T-helper 2 cell treated with Interferon-gamma antibody and Interleukin-4, amounts not matched to agents 5 μg/mL and 100 μg/mL, for 36 hours (primary cell): ENCODE results near the gene HEG1.

Experiments used
- DNase-seq: peaks from one replicate; pipeline ENCODE4 v3.0.0; 2021; ENCODE audit warnings: low spot score
- H3K27ac Mint-ChIP-seq: one replicate; pipeline ENCODE4 v1.8.0; 2021; ENCODE audit warnings: mild to moderate bottlenecking, mixed read lengths
- H3K27me3 Mint-ChIP-seq: one replicate; pipeline ENCODE4 v1.8.0; 2021; ENCODE audit warnings: low read depth, mixed read lengths
- H3K36me3 Mint-ChIP-seq: one replicate; pipeline ENCODE4 v1.8.0; 2021; ENCODE audit warnings: low read depth, mixed read lengths
- H3K4me1 Mint-ChIP-seq: one replicate; pipeline ENCODE4 v1.8.0; 2021; ENCODE audit warnings: low read depth, mixed read lengths
- H3K4me3 Mint-ChIP-seq: one replicate; pipeline ENCODE4 v1.8.0; 2022; ENCODE audit warnings: mild to moderate bottlenecking, moderate library complexity, mixed read lengths
- H3K9me3 Mint-ChIP-seq: one replicate; pipeline ENCODE4 v1.8.0; 2021; ENCODE audit warnings: mixed read lengths

Gene HEG1

GRCh38 chr3:125005222-125005621, 50.6 kb downstream of the HEG1 start:
- Mint-ChIP-seq H3K27ac (no peak overlapping the region), H3K4me1 (peaks cover 7% of the 10 kb centered on the region), H3K4me3 (no peak overlapping the region), H3K9me3 (no peaks in the 10 kb centered on the region), H3K27me3 (no peaks in the 10 kb centered on the region), H3K36me3 (peaks cover 88% of the 10 kb centered on the region)
- DNase-seq = no peak

- no peaks in the 10 kb centered on the region for H3K27me3 Mint-ChIP-seq
- H3K27ac Mint-ChIP-seq = no peak overlapping the region
- no peak overlapping the region for H3K4me3 Mint-ChIP-seq
- H3K36me3 Mint-ChIP-seq = peaks cover 88% of the 10 kb centered on the region
- peaks cover 2% of the 10 kb centered on the region for H3K4me1 Mint-ChIP-seq
- DNase-seq = no peak
- no peaks in the 10 kb centered on the region for H3K9me3 Mint-ChIP-seq
Measured at GRCh38 chr3:125003859-125004595, 51.8 kb downstream of the HEG1 start.

- Mint-ChIP-seq H3K27me3 (no peaks in the 10 kb centered on the region), H3K9me3 (no peaks in the 10 kb centered on the region), H3K4me1 (peaks cover 5% of the 10 kb centered on the region), H3K27ac (no peak overlapping the region), H3K4me3 (no peak overlapping the region), H3K36me3 (peaks cover 89% of the 10 kb centered on the region)
- no peak for DNase-seq
Measured at GRCh38 chr3:125003369-125003853, 52.4 kb downstream of the HEG1 start.

DNA sequence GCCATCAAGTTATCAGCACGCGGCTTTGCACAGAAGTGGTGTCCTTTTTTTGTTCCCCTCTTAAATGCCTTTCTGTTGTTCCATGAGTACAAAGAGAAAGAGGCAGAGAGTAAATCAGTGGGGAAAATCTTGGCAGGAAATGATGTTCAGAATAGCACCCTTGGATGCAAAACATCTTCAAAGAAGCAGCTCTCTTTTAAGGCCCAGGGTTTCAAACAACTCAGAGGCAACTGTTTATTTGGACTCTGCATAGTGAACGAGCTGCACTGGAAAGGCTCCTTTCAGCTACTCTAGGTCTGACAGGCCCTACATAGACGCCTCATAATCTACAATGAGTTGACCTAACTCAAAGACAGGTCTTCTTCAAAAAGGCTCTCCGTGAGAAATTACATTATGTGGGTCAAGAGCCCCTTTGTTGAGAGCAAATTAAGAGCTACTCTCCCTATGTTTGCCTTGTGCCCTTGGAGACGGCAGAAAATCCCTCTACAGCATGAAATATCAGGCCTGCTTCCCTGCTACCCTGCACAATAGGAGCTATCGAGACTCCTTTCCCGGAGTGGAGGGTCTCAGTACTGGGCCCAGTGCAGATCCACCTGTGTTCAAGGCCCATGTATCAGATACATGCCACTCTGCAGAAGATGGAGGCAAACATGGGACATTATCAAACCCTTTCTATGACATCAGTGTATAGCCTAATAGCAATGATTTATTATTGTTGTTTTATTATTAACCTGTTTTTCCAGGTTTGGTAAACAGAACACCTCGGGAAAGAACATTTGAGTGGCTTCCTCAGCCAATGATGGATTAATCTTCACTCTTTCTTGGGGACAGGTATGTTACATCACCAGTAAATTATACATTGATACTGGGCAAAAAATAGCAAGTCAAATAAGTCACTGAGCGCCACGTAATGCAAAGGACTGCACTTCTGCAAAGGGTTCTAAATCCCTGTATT, 53.1 kb downstream of the HEG1 start:
- Mint-ChIP-seq H3K27me3 (no peaks in the 10 kb centered on the region), H3K4me1 (peaks cover 5% of the 10 kb centered on the region), H3K27ac (no peak overlapping the region), H3K9me3 (no peaks in the 10 kb centered on the region), H3K36me3 (peaks cover 91% of the 10 kb centered on the region), H3K4me3 (no peak overlapping the region)
- no peak for DNase-seq

- H3K4me1 Mint-ChIP-seq = peaks cover 5% of the 10 kb centered on the region
- H3K27me3 Mint-ChIP-seq = no peaks in the 10 kb centered on the region
- no peak overlapping the region for H3K27ac Mint-ChIP-seq
- no peaks in the 10 kb centered on the region for H3K9me3 Mint-ChIP-seq
- H3K36me3 Mint-ChIP-seq = peaks cover 94% of the 10 kb centered on the region
- no peak for DNase-seq
- no peak overlapping the region for H3K4me3 Mint-ChIP-seq
Measured at GRCh38 chr3:125001557-125002413, 54.0 kb downstream of the HEG1 start.

DNA sequence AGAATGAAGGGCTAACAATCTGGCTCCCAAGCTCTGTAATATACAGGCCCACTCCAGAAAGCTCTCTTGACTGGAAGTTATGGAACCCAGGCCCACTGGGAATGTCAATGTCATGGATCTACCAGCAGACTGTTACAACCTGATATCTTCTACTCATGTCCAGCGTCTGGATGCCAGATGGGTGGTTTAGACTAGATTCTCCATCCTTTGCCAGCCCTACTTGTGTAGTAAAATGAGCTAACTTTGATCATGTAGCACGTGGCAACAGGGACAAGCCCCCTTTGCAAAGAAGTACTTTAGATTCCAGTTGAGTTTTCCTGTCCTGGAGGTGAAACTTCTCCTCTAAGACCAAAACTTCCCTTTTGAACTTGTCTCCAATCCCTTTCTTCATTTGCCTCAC, 55.1 kb downstream of the HEG1 start:
- Mint-ChIP-seq H3K4me1 (peaks cover 12% of the 10 kb centered on the region), H3K27ac (no peak overlapping the region), H3K36me3 (peaks cover 87% of the 10 kb centered on the region), H3K4me3 (no peak overlapping the region), H3K9me3 (no peaks in the 10 kb centered on the region), H3K27me3 (no peaks in the 10 kb centered on the region)
- DNase-seq = no peak

- Mint-ChIP-seq H3K36me3 (peaks cover 84% of the 10 kb centered on the region), H3K9me3 (no peaks in the 10 kb centered on the region), H3K4me1 (peaks cover 12% of the 10 kb centered on the region), H3K27me3 (no peaks in the 10 kb centered on the region), H3K27ac (no peak overlapping the region), H3K4me3 (no peak overlapping the region)
- DNase-seq = no peak
Measured at GRCh38 chr3:124999897-125000435, 55.8 kb downstream of the HEG1 start.

DNA sequence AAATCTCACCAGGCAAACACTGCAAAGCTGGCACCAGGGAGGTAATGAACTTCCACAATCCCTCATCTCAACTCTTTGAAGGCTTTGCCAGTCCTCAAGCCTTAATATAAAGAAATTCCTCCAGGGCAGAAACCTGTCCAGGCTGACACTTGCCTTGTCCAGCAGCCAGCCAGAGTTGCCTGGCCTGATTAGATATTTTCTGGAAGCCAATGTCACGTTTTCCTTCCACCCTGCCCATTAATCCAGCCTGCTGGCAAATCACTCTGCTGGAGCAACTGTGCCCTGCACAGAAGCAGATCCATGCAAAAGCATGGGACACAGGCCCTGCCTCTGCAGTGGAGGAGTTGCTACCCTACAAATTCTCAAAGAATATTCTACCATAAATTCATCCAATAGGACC, 56.5 kb downstream of the HEG1 start:
- peaks cover 77% of the 10 kb centered on the region for H3K36me3 Mint-ChIP-seq
- peaks cover 12% of the 10 kb centered on the region for H3K4me1 Mint-ChIP-seq
- H3K9me3 Mint-ChIP-seq = no peaks in the 10 kb centered on the region
- H3K27me3 Mint-ChIP-seq = no peaks in the 10 kb centered on the region
- no peak overlapping the region for H3K27ac Mint-ChIP-seq
- no peak for DNase-seq
- no peak overlapping the region for H3K4me3 Mint-ChIP-seq

DNA sequence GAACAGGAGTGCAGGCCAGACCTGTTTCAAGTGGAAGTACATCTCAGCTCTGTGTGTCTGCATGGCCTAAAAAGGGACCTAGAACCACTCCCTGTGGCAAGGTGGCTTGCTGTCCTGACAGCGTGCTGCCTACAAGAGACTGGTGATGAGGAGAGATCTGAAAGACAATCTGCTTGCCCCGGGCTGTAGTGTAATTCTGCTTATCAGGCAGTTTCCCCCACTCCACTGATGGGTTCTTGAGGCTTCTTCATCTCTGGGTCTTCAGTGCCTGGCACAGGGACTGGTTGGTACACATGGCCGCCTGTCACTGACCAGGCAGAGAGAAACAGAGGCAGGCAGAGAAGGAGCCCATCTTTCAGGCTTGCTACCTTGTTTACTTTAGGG, 57.6 kb downstream of the HEG1 start:
- peaks cover 77% of the 10 kb centered on the region for H3K36me3 Mint-ChIP-seq
- no peaks in the 10 kb centered on the region for H3K9me3 Mint-ChIP-seq
- peaks cover 14% of the 10 kb centered on the region for H3K4me1 Mint-ChIP-seq
- H3K27ac Mint-ChIP-seq = no peak overlapping the region
- H3K4me3 Mint-ChIP-seq = no peak overlapping the region
- H3K27me3 Mint-ChIP-seq = no peaks in the 10 kb centered on the region
- no peak for DNase-seq

DNA sequence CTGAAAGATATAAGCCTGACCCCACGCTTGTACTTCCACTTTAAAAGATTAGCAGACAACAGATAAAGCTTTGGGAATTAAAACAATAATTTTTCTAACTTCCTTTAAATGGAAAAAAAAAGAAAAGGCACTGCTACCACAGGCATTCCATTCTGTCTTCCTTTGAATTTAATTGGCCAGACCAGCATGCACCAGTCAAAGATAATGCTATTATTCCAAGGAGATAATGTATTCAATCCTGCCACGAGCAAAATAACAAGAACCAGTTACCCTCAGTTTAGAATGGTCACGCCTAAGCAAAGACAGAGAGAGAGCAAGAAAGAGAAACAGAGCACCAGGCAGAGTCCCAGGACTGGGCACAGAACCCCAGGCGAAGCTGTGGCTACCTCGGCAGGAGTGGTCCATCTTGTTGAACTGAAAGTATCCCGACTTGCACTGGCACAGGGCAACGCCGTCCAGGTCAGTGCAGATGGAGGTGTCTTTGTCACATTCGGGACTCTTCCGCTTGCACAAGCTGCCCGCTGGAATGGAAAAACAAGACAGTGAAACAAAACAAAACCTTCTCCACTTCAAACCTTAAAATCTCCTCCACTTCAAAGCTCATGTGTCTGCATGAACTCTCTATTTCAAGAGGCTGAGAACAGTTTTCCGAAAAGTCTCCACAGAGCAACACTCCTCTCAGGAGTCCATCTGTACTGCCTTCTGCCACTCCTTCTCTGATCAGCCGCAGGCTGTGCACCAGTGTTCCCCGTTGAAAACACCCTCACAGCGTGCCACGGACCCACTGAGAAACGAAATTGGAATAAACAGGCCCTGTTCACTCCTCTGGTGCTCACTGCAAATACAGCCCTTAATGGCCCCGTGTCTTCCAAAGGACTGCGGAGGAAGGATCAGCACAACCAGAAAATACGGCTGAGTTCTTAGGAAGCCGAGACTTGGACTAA, 58.2 kb downstream of the HEG1 start:
- DNase-seq = no peak
- no peak overlapping the region for H3K4me3 Mint-ChIP-seq
- H3K9me3 Mint-ChIP-seq = no peaks in the 10 kb centered on the region
- peaks cover 12% of the 10 kb centered on the region for H3K4me1 Mint-ChIP-seq
- no peak overlapping the region for H3K27ac Mint-ChIP-seq
- H3K36me3 Mint-ChIP-seq = peaks cover 71% of the 10 kb centered on the region
- H3K27me3 Mint-ChIP-seq = no peaks in the 10 kb centered on the region

GRCh38 chr3:124995460-124995994, 60.3 kb downstream of the HEG1 start:
- H3K36me3 Mint-ChIP-seq = peaks cover 55% of the 10 kb centered on the region
- H3K9me3 Mint-ChIP-seq = no peaks in the 10 kb centered on the region
- peaks cover 12% of the 10 kb centered on the region for H3K4me1 Mint-ChIP-seq
- H3K4me3 Mint-ChIP-seq = no peak overlapping the region
- peak overlapping the region; percentile 67 for H3K27ac Mint-ChIP-seq
- peak; percentile 23 for DNase-seq
- no peaks in the 10 kb centered on the region for H3K27me3 Mint-ChIP-seq

GRCh38 chr3:124993466-124993865, 62.3 kb downstream of the HEG1 start:
- no peak overlapping the region for H3K4me3 Mint-ChIP-seq
- no peak for DNase-seq
- H3K4me1 Mint-ChIP-seq = peaks cover 10% of the 10 kb centered on the region
- H3K9me3 Mint-ChIP-seq = no peaks in the 10 kb centered on the region
- peaks cover 48% of the 10 kb centered on the region for H3K36me3 Mint-ChIP-seq
- H3K27ac Mint-ChIP-seq = no peak overlapping the region
- H3K27me3 Mint-ChIP-seq = no peaks in the 10 kb centered on the region
